Neural cell (in vitro differentiated cells): ENCODE measurements around the gene PRSS50. TPM values are rescaled to one million over a fixed set of nuclear protein-coding genes. Genes with fewer than 3 reads are reported as not detected.

Experiments
- H2AFZ ChIP-seq: fragments of 200-600, 300-800 bp; sonication (generic), shearing (Covaris generic); 2 replicates; pipeline ENCODE4 v1.6.0; 2014; ENCODE audit warnings: low read depth, mild to moderate bottlenecking, antibody characterized with exemption, low read length, moderate library complexity
- H3F3A ChIP-seq: fragments of 200-600 bp; shearing (Covaris generic); 2 replicates; pipeline ENCODE4 v1.6.1; 2016; ENCODE audit warnings: mild to moderate bottlenecking, moderate library complexity, mixed read lengths, antibody characterized with exemption, low read length; ENCODE audit not compliant: insufficient read depth, poor library complexity, severe bottlenecking
- H3K27ac ChIP-seq: fragments of 200-600, 300-800 bp; sonication (generic), shearing (Covaris generic); 2 replicates; pipeline ENCODE4 v1.5.1; 2014; ENCODE audit warnings: mild to moderate bottlenecking, low read length, moderate library complexity
- H3K27me3 ChIP-seq: fragments of 300-800, 200-600 bp; sonication (generic), shearing (Covaris generic); 2 replicates; pipeline ENCODE4 v1.6.0; 2014; ENCODE audit warnings: mild to moderate bottlenecking, low read depth, low read length, moderate library complexity; ENCODE audit not compliant: insufficient read depth
- H3K36me3 ChIP-seq: fragments of 300-800, 200-600 bp; sonication (generic), shearing (Covaris generic); 2 replicates; pipeline ENCODE4 v1.5.1; 2014; ENCODE audit warnings: mild to moderate bottlenecking, antibody characterized with exemption, low read length, moderate library complexity; ENCODE audit not compliant: insufficient read depth
- H3K4me2 ChIP-seq: fragments of 300-800, 200-600 bp; sonication (generic), shearing (Covaris generic); 2 replicates; pipeline ENCODE4 v1.6.0; 2014; ENCODE audit warnings: mild to moderate bottlenecking, low read length
- H3K4me3 ChIP-seq: fragments of 300-800, 200-600 bp; sonication (generic), shearing (Covaris generic); 2 replicates; pipeline ENCODE4 v1.5.1; 2014; ENCODE audit warnings: mild to moderate bottlenecking, low read length, moderate library complexity
- H3K79me2 ChIP-seq: fragments of 200-600 bp; shearing (Covaris generic); replicated peaks from 2 replicates; pipeline ENCODE4 v1.6.0; 2014; ENCODE audit warnings: mild to moderate bottlenecking, low read length, moderate library complexity; ENCODE audit not compliant: insufficient read depth
- H3K9ac ChIP-seq: fragments of 300-800, 200-600 bp; sonication (generic), shearing (Covaris generic); 2 replicates; pipeline ENCODE4 v1.6.1; 2016; ENCODE audit warnings: mild to moderate bottlenecking, low read length, mixed read lengths
- H3K9me2 ChIP-seq: fragments of 200-600 bp; shearing (Covaris generic); 2 replicates; pipeline ENCODE4 v1.6.1; 2016; ENCODE audit warnings: mild to moderate bottlenecking, low read length, mixed read lengths; ENCODE audit not compliant: insufficient read depth
- H3K9me3 ChIP-seq: fragments of 200-600, 300-800 bp; sonication (generic), shearing (Covaris generic); 2 replicates; pipeline ENCODE4 v1.6.1; 2016; ENCODE audit warnings: mild to moderate bottlenecking, mixed run types, low read length, moderate library complexity, mixed read lengths
- H4K20me1 ChIP-seq: fragments of 200-600 bp; shearing (Covaris generic); 2 replicates; pipeline ENCODE4 v1.6.1; 2016; ENCODE audit warnings: mild to moderate bottlenecking, mixed run types; ENCODE audit not compliant: insufficient read depth
- CTCF ChIP-seq: fragments of 450-650 bp; IDR thresholded peaks from 2 replicates; pipeline ENCODE4 v1.5.1; 2014; ENCODE audit warnings: antibody characterized with exemption, mild to moderate bottlenecking, moderate library complexity; ENCODE audit not compliant: poor library complexity, severe bottlenecking
- EP300 ChIP-seq: fragments of 450-650 bp; conservative IDR thresholded peaks from 2 replicates; pipeline ENCODE4 v1.6.1; 2014; ENCODE audit warnings: antibody characterized with exemption, mild to moderate bottlenecking, moderate library complexity; ENCODE audit not compliant: poor library complexity, severe bottlenecking
- EZH2 ChIP-seq: fragments of 200-600, 300-800 bp; shearing (Covaris generic), sonication (generic); IDR thresholded peaks from 2 replicates; pipeline ENCODE4 v1.6.1; 2014; ENCODE audit warnings: antibody characterized with exemption, low read length, borderline replicate concordance, mild to moderate bottlenecking; ENCODE audit not compliant: insufficient read depth, poor library complexity, severe bottlenecking
- MXI1 ChIP-seq: fragments of 450-650 bp; conservative IDR thresholded peaks from 2 replicates; pipeline ENCODE4 v1.6.1; 2014; ENCODE audit warnings: antibody characterized with exemption, mild to moderate bottlenecking; ENCODE audit not compliant: poor library complexity, severe bottlenecking
- POLR2AphosphoS5 ChIP-seq: IDR thresholded peaks from 2 replicates; pipeline ENCODE4 v1.6.1; 2012
- RAD21 ChIP-seq: fragments of 450-650 bp; conservative IDR thresholded peaks from 2 replicates; pipeline ENCODE4 v1.6.1; 2014; ENCODE audit warnings: antibody characterized with exemption, mild to moderate bottlenecking, moderate library complexity
- REST ChIP-seq: IDR thresholded peaks from 2 replicates; pipeline ENCODE4 v1.6.1; 2012; ENCODE audit warnings: borderline replicate concordance
- SMC3 ChIP-seq: fragments of 450-650 bp; conservative IDR thresholded peaks from 2 replicates; pipeline ENCODE4 v1.6.1; 2014; ENCODE audit warnings: antibody characterized with exemption, mild to moderate bottlenecking, moderate library complexity; ENCODE audit not compliant: poor library complexity
- TAF1 ChIP-seq: IDR thresholded peaks from 2 replicates; pipeline ENCODE4 v1.6.1; 2012; ENCODE audit warnings: low read depth
- polyA plus RNA-seq: library from polyadenylated mRNA; depleted of rRNA; stranded (reverse); fragments of >200 nt; gene quantifications from 2 replicates; pipeline ENCODE4 v1.2.3, GENCODE V29; 2014

Gene PRSS50
- polyA plus RNA-seq, 1 donor from 2014 or later: not detected

GRCh38 chr3:46695962-46696894, 21.4 kb downstream of the PRSS50 start:
- Histone ChIP-seq H3K9me2 (no peaks in the 10 kb centered on the region), H3K9ac (no peak overlapping the region), H2AFZ (no peak overlapping the region), H3K9me3 (no peaks in the 10 kb centered on the region), H4K20me1 (no peaks in the 10 kb centered on the region), H3K27me3 (peaks cover 24% of the 10 kb centered on the region), H3K4me3 (no peak overlapping the region), H3K79me2 (no peaks in the 10 kb centered on the region), H3K27ac (no peak overlapping the region), H3K4me2 (no peak overlapping the region), H3K36me3 (no peaks in the 10 kb centered on the region), H3F3A (no peaks in the 10 kb centered on the region)
- TF ChIP-seq EP300 (no peak), RAD21 (no peak), TAF1 (no peak), SMC3 (no peak), EZH2 (no peak), MXI1 (no peak), CTCF (no peak), REST (no peak), POLR2AphosphoS5 (no peak)

DNA sequence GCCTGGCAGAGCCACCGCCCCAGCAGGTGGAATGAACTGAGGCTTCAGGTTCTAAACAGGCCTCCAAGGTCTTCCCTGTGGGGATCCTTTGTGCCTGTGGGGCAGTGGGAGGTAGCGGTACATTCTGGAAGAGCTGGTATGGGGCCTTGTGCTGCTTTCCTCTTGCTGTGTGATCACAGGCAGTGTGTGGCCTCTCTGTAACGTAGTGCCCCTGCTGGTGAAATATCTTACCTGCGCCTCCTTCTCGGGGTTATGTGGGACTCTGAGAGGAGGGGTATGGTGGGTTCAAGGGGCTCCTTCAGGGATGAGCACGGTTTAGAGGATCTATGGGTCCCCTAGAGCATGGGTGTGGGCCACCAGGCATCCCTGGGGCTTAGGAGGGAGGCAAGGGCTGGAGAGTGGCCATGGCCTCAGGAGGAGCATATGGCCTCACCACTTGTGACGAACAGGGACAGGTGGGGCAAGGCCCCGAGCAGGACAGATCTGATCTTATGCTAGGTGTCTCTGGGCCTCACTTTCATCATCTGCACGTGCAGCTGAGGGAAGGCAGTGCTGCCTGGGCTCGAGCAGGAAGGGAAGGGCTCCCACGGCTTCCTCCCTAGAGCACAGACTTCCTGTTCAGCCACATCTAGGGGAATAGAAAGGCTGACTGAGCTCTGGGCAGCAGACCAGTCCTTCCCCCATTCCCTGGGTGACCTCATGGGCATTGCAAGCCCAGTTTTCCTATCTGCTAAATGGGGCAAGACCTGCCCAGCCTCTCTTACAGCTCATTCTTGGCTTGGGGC, 22.3 kb downstream of the PRSS50 start:
- H2AFZ ChIP-seq: no peak overlapping the region
- no peak for TF ChIP-seq POLR2AphosphoS5
- TF ChIP-seq SMC3: no peak
- no peak for TF ChIP-seq EZH2
- no peak for TF ChIP-seq MXI1

More for the DNA sequence above, 22.3 kb downstream of the PRSS50 start:
- H3K9me3 ChIP-seq: no peaks in the 10 kb centered on the region
- peaks cover 23% of the 10 kb centered on the region for H3K27me3 ChIP-seq
- no peaks in the 10 kb centered on the region for H3K9me2 ChIP-seq
- H3K4me2 ChIP-seq: no peak overlapping the region
- H4K20me1 ChIP-seq: no peaks in the 10 kb centered on the region
- H3F3A ChIP-seq: no peaks in the 10 kb centered on the region
- H3K27ac ChIP-seq: no peak overlapping the region
- H3K36me3 ChIP-seq: no peaks in the 10 kb centered on the region
- no peaks in the 10 kb centered on the region for H3K79me2 ChIP-seq
- no peak overlapping the region for H3K9ac ChIP-seq
- H3K4me3 ChIP-seq: no peak overlapping the region
